Measurements from ENCODE around the gene GNB5. TPM values are rescaled to one million over a fixed set of nuclear protein-coding genes. Genes with fewer than 3 reads are reported as not detected.

The GNB5 gene
- total and polyA plus RNA-seq, 8 donors, result 11.3 to 18.9 (median 14.5) TPM

- no peak overlapping the region for H3K27ac ChIP-seq
- DNase-seq, result peak in 2 of 4 donors; percentile 23 to 56
- no peaks in the 10 kb centered on the region for H3K36me3 ChIP-seq
- H3K4me3 ChIP-seq, result no peak overlapping the region
- H3K4me1 ChIP-seq, result peaks cover 0 to 11% of the 10 kb centered on the region in 2 donors
- H3K9me3 ChIP-seq, result no peaks in the 10 kb centered on the region
- ATAC-seq, result peak; percentile 30
- TF ChIP-seq CTCF (IDR thresholded peaks at IDR 0.05), result no peak
- intact Hi-C loops (cut with DNase I), result no loop called here
- H3K27me3 ChIP-seq, result peaks cover 16 to 38% of the 10 kb centered on the region in 2 donors
Measured at GRCh38 chr15:52114261-52115055, 76.7 kb downstream of the GNB5 start.

DNA sequence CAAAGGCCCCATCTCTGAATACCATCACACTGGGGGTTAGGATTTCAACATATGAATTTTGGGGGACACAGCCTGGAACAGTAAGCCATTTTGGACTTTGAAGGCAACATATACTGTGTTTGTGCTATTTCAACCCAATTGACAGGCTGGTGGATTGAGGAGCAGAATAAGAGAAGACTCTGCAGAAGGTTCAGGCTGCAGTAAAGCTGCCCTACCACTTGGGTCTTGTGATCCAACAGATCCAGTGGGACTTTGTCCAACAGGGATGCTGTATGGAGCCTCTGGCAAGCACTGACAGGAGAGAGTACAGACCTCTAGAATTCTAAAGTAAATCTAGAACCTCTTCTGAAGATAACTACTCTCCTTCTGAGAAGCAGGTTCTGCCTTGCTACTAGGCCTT, 77.5 kb downstream of the GNB5 start:
- ATAC-seq (no peak), DNase-seq (no peak)
- Histone ChIP-seq H3K4me3 (no peak overlapping the region), H3K27ac (no peak overlapping the region), H3K27me3 (peaks cover 16 to 40% of the 10 kb centered on the region in 2 donors), H3K36me3 (no peaks in the 10 kb centered on the region), H3K4me1 (peaks cover 0 to 11% of the 10 kb centered on the region in 2 donors), H3K9me3 (no peaks in the 10 kb centered on the region)
- intact Hi-C loops (cut with DNase I), result no loop called here
- TF ChIP-seq CTCF (IDR thresholded peaks at IDR 0.05), result no peak

- H3K36me3 ChIP-seq, result no peaks in the 10 kb centered on the region
- peaks cover 0 to 11% of the 10 kb centered on the region in 2 donors for H3K4me1 ChIP-seq
- no peak for ATAC-seq
- no peak for DNase-seq
- intact Hi-C loops (cut with DNase I), result no loop called here
- no peak overlapping the region for H3K27ac ChIP-seq
- H3K9me3 ChIP-seq, result no peaks in the 10 kb centered on the region
- H3K27me3 ChIP-seq, result peaks cover 16 to 40% of the 10 kb centered on the region in 2 donors
- TF ChIP-seq CTCF (IDR thresholded peaks at IDR 0.05), result no peak
- no peak overlapping the region for H3K4me3 ChIP-seq
Measured at GRCh38 chr15:52113235-52113634, 78.0 kb downstream of the GNB5 start.

GRCh38 chr15:52112203-52112750, 78.9 kb downstream of the GNB5 start:
- Histone ChIP-seq H3K4me3 (peak overlapping the region; percentile 26 to 27), H3K9me3 (no peaks in the 10 kb centered on the region), H3K36me3 (no peaks in the 10 kb centered on the region), H3K4me1 (peaks cover 0 to 11% of the 10 kb centered on the region in 2 donors), H3K27me3 (peaks cover 16 to 40% of the 10 kb centered on the region in 2 donors), H3K27ac (no peak overlapping the region)
- peak in 1 of 4 donors; percentile 24 for DNase-seq
- TF ChIP-seq CTCF (IDR thresholded peaks at IDR 0.05), result no peak
- peak; percentile 77 for ATAC-seq
- intact Hi-C loops (cut with DNase I), result no loop called here

DNA sequence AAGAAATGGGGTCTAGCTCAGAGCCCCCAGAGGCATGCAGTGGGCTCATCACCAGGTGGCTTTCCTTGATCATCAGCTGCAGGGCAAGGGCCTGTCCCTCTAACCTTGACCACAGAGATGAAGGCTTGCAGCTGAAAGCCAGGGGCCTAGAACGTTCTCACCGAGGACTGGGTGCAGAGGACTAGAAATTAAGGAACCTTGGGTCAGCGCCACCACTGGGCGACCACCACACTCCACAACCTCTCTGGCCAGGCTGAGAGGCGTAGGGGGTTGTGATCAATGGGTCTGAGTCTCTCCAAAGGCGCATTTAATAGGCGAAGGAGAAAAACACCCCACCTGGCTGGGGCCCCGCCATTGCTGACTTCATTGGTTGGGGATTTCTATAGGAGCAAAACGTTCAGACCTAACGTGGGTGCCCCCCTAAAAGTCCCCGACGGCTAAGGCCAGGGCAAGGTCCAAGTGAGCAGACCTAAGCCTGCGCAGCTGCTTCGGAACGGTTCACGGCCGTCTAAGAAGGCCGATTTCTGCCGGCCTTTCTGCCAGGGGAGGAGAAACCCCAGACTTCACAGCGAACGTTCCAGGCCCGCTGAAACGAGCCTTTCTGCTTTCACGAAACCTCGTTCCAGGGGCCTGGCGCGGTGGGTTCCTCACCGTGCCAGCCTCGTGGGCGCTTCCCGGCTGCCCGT, 79.5 kb downstream of the GNB5 start:
- H3K27ac ChIP-seq, result no peak overlapping the region
- H3K4me3 ChIP-seq, result peak overlapping the region; percentile 26 to 27
- DNase-seq (no peak), ATAC-seq (no peak)
- intact Hi-C loops (cut with DNase I), result no loop called here
- H3K9me3 ChIP-seq, result no peaks in the 10 kb centered on the region
- H3K36me3 ChIP-seq, result no peaks in the 10 kb centered on the region
- no peak for TF ChIP-seq CTCF (IDR thresholded peaks at IDR 0.05)
- peaks cover 0 to 11% of the 10 kb centered on the region in 2 donors for H3K4me1 ChIP-seq
- peaks cover 16 to 40% of the 10 kb centered on the region in 2 donors for H3K27me3 ChIP-seq
